ENCODE measurements around the gene RPL3.
"Not testable (repeated sequence)": the region's sequence is repeated elsewhere in the genome, so short reads cannot be mapped to it uniquely, and the experiment has no call there.

RPL3 gene

GRCh38 chr22:39336411-39336810 lies 17.0 kb upstream of the RPL3 start:
- H3K9ac ChIP-seq (ENCODE audit: insufficient read length, low read depth), result no peak overlapping the region
- H3K9me3 ChIP-seq (ENCODE audit: insufficient read depth, low read length), result no peaks in the 10 kb centered on the region
- H3K27me3 ChIP-seq (ENCODE audit: insufficient read depth, insufficient read length), result no peaks in the 10 kb centered on the region
- H3K4me1 ChIP-seq (ENCODE audit: insufficient read depth, insufficient read length), result no peaks in the 10 kb centered on the region
- no peak overlapping the region for H3K4me3 ChIP-seq (ENCODE audit: insufficient read length, low read depth)
- TF ChIP-seq SUZ12 (IDR thresholded peaks at IDR 0.05; ENCODE audit: extremely low read depth, insufficient read depth, insufficient read length) (no peak), YY1 (IDR thresholded peaks at IDR 0.05; ENCODE audit: insufficient read depth, insufficient read length) (no peak), ZNF274 (IDR thresholded peaks at IDR 0.05; ENCODE audit: low read depth, low read length) (no peak)
- DNase-seq (ENCODE audit: low read depth, low spot score), result no peak
- no peaks in the 10 kb centered on the region for H3K36me3 ChIP-seq (ENCODE audit: insufficient read depth, insufficient read length, low read length)

- H3K4me1 ChIP-seq (ENCODE audit: insufficient read depth, insufficient read length), result peaks cover 2% of the 10 kb centered on the region
- no peak for TF ChIP-seq YY1 (IDR thresholded peaks at IDR 0.05; ENCODE audit: insufficient read depth, insufficient read length)
- TF ChIP-seq SUZ12 (IDR thresholded peaks at IDR 0.05; ENCODE audit: extremely low read depth, insufficient read depth, insufficient read length), result no peak
- no peak for TF ChIP-seq ZNF274 (IDR thresholded peaks at IDR 0.05; ENCODE audit: low read depth, low read length)
- H3K4me3 ChIP-seq (ENCODE audit: insufficient read length, low read depth), result no peak overlapping the region
- no peaks in the 10 kb centered on the region for H3K9me3 ChIP-seq (ENCODE audit: insufficient read depth, low read length)
- DNase-seq (ENCODE audit: low read depth, low spot score), result no peak
- no peaks in the 10 kb centered on the region for H3K27me3 ChIP-seq (ENCODE audit: insufficient read depth, insufficient read length)
- no peak overlapping the region for H3K9ac ChIP-seq (ENCODE audit: insufficient read length, low read depth)
- H3K36me3 ChIP-seq (ENCODE audit: insufficient read depth, insufficient read length, low read length), result no peaks in the 10 kb centered on the region
Measured at GRCh38 chr22:39332441-39333064, 13.1 kb upstream of the RPL3 start.

- not testable (repeated sequence) for H3K9ac ChIP-seq (ENCODE audit: insufficient read length, low read depth); H3K9me3 ChIP-seq (ENCODE audit: insufficient read depth, low read length); H3K4me1 ChIP-seq (ENCODE audit: insufficient read depth, insufficient read length); DNase-seq (ENCODE audit: low read depth, low spot score); H3K27me3 ChIP-seq (ENCODE audit: insufficient read depth, insufficient read length); H3K36me3 ChIP-seq (ENCODE audit: insufficient read depth, insufficient read length, low read length); H3K4me3 ChIP-seq (ENCODE audit: insufficient read length, low read depth)
Measured at GRCh38 chr22:39330553-39330952, 11.1 kb upstream of the RPL3 start.

DNA sequence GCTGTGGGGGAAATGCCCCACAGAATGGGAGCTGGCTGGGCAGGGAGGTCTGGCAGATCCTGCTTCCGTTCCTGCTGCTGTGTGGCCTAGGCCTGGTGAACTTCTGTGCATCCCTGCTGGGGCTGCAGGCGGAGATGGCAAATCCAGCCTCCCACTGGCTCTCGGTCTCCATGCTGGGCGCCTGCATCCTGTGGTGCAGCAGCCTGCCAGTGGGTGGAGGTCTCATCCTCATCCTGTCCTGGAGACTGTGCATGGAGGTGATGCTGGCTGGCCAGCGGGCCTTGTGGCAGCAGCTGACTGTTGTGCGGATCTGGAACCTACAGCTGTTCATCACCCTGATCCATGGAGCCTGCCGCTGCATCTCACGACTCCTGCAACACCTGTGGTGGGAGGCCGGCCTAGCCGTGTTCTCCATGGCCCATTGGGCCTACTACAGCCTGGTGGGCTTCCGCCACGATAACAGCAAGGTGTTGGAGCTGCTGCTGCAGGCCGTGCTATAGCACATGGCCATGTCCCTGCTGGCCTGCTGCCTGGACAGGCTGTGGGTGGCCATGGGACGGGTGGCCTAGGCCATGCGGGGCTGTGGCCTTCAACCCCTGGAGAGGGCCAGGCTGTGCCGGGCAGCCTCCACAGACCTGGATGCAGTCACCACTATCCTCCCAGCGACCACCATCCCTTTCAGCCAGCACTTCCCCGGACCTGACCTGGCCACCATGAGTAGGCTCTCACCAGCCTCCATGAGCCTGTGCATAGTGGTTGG lies 8.8 kb upstream of the RPL3 start:
- H3K4me1 ChIP-seq (ENCODE audit: insufficient read depth, insufficient read length), result peaks cover 2% of the 10 kb centered on the region
- H3K9ac ChIP-seq (ENCODE audit: insufficient read length, low read depth), result no peak overlapping the region
- H3K36me3 ChIP-seq (ENCODE audit: insufficient read depth, insufficient read length, low read length), result no peaks in the 10 kb centered on the region
- TF ChIP-seq ZNF274 (IDR thresholded peaks at IDR 0.05; ENCODE audit: low read depth, low read length), result no peak
- no peak for TF ChIP-seq SUZ12 (IDR thresholded peaks at IDR 0.05; ENCODE audit: extremely low read depth, insufficient read depth, insufficient read length)
- no peak for TF ChIP-seq YY1 (IDR thresholded peaks at IDR 0.05; ENCODE audit: insufficient read depth, insufficient read length)
- no peaks in the 10 kb centered on the region for H3K9me3 ChIP-seq (ENCODE audit: insufficient read depth, low read length)
- no peak overlapping the region for H3K4me3 ChIP-seq (ENCODE audit: insufficient read length, low read depth)
- H3K27me3 ChIP-seq (ENCODE audit: insufficient read depth, insufficient read length), result no peaks in the 10 kb centered on the region
- DNase-seq (ENCODE audit: low read depth, low spot score), result no peak

- Histone ChIP-seq H3K4me3 (ENCODE audit: insufficient read length, low read depth) (no peak overlapping the region), H3K36me3 (ENCODE audit: insufficient read depth, insufficient read length, low read length) (no peaks in the 10 kb centered on the region), H3K9me3 (ENCODE audit: insufficient read depth, low read length) (no peaks in the 10 kb centered on the region), H3K27me3 (ENCODE audit: insufficient read depth, insufficient read length) (no peaks in the 10 kb centered on the region), H3K9ac (ENCODE audit: insufficient read length, low read depth) (no peak overlapping the region), H3K4me1 (ENCODE audit: insufficient read depth, insufficient read length) (peaks cover 2% of the 10 kb centered on the region)
- DNase-seq (ENCODE audit: low read depth, low spot score), result no peak
- no peak for TF ChIP-seq YY1 (IDR thresholded peaks at IDR 0.05; ENCODE audit: insufficient read depth, insufficient read length)
- no peak for TF ChIP-seq ZNF274 (IDR thresholded peaks at IDR 0.05; ENCODE audit: low read depth, low read length)
- TF ChIP-seq SUZ12 (IDR thresholded peaks at IDR 0.05; ENCODE audit: extremely low read depth, insufficient read depth, insufficient read length), result no peak
Measured at GRCh38 chr22:39325392-39325932, 6.0 kb upstream of the RPL3 start.

DNA sequence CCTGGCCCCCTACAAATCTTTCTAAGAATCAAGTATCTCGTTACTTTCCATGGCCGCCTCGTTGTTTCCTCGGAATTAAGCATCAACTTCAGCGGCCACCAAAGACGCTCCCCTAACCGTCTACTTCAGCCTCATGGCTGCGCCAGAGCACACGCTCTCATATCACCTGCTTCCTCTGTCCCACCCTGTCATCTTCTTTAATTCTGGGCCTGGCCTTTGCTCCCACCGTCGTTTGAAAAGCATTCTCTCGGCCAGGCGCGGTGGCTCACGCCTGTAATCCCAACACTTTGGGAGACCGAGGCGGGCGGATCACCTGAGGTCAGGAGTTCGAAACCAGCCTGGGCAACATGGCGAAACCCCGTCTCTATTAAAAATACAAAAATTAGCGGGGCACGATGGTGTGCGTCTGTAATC lies 1.2 kb upstream of the RPL3 start:
- H3K9me3 ChIP-seq (ENCODE audit: insufficient read depth, low read length); H3K27me3 ChIP-seq (ENCODE audit: insufficient read depth, insufficient read length); DNase-seq (ENCODE audit: low read depth, low spot score); H3K4me1 ChIP-seq (ENCODE audit: insufficient read depth, insufficient read length): not testable (repeated sequence)
- peak overlapping the region; percentile 64 for H3K9ac ChIP-seq (ENCODE audit: insufficient read length, low read depth)
- H3K36me3 ChIP-seq (ENCODE audit: insufficient read depth, insufficient read length, low read length), result peaks cover 36% of the 10 kb centered on the region
- peak overlapping the region; percentile 11 for H3K4me3 ChIP-seq (ENCODE audit: insufficient read length, low read depth)

DNA sequence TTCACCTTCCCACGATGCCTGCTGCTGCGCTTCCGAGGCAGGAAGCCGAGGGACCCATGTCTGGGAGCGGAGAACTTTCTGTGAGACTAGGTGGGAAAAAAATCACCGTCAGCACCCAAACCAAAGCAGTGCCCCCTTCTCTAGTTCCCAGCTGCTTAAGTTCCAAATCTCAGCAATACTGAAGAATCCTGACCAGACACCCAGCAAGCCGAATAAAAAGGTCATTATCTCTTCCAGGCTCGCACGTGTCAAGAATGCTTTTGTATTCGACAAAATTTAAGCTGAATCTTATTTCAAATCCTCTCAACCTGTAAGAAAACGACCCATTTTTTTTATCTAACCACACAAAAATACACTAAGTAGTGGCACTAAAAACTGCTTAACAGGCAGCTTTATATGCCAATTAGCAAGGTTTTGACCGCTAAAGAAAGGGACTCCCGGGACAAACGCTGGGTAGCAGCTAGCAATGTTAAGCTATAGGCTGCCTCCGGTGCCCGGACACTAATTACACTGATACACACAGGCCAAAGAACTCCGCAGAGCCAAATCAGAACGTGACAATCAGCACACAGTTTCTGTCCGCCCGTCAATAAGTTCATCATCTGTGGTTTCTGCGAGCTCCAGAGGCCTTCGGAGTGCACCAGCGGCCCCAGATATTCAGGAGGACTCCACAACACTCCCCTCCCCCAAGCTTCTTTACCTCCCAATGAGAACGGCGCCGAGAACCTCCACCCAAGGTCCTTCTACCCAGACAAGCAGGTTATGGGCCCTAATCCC lies 728 bp downstream of the RPL3 start:
- Histone ChIP-seq H3K9ac (ENCODE audit: insufficient read length, low read depth) (peak overlapping the region; percentile 96), H3K4me1 (ENCODE audit: insufficient read depth, insufficient read length) (peaks cover 6% of the 10 kb centered on the region)

More for the DNA sequence above, 728 bp downstream of the RPL3 start:
- Histone ChIP-seq H3K36me3 (ENCODE audit: insufficient read depth, insufficient read length, low read length) (peaks cover 56% of the 10 kb centered on the region), H3K27me3 (ENCODE audit: insufficient read depth, insufficient read length) (no peaks in the 10 kb centered on the region), H3K4me3 (ENCODE audit: insufficient read length, low read depth) (peak overlapping the region; percentile 92), H3K9me3 (ENCODE audit: insufficient read depth, low read length) (no peaks in the 10 kb centered on the region)
- TF ChIP-seq SUZ12 (IDR thresholded peaks at IDR 0.05; ENCODE audit: extremely low read depth, insufficient read depth, insufficient read length) (no peak), ZNF274 (IDR thresholded peaks at IDR 0.05; ENCODE audit: low read depth, low read length) (no peak), YY1 (IDR thresholded peaks at IDR 0.05; ENCODE audit: insufficient read depth, insufficient read length) (no peak)
- DNase-seq (ENCODE audit: low read depth, low spot score), result no peak

Measured in NT2/D1 (cell line).